Measurements from ENCODE around the gene RPS19BP1.

DNA sequence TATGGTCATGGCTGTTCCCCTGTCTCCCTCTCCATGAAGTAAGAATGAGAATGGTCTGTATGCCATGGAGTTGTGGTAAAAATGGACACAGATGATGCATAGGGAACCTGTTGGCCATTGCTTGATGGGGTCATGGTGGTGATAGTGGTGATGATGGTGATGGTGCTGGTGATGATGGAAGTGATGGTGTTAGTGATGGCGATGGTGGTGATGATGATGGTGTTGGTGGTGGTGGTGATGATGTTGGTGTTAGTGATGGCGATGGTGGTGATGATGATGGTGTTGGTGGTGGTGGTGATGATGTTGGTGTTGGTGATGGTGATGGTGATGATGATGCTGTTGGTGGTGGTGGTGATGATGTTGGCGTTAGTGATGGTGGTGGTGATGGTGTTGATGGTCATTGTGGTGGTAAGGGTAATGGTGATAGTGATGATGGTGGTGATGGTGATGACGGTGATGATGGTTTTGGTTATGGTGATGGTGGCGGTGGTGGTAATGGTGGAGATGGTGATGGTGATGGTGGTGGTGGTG lies 32.9 kb upstream of the RPS19BP1 start:
- TF ChIP-seq POU2F2 (IDR thresholded peaks at IDR 0.05; ENCODE audit: low read depth, low read length) (no peak), POLR2AphosphoS5 (IDR thresholded peaks at IDR 0.05; ENCODE audit: low read depth, low read length) (no peak), POLR2A (IDR thresholded peaks at IDR 0.05; ENCODE audit: low read depth, low read length) (no peak), TAF1 (IDR thresholded peaks at IDR 0.05; ENCODE audit: low read depth, low read length) (no peak)

Data from GM12891 (cell line).